Chondrocyte (in vitro differentiated cells): Measurements from ENCODE around the gene FARP1. TPM values are rescaled to one million over a fixed set of nuclear protein-coding genes. Genes with fewer than 3 reads are reported as not detected.

ENCODE experiments used
- DNase-seq: peaks from one replicate; pipeline ENCODE4 v3.0.0; 2021; ENCODE audit warnings: mixed read lengths, low spot score
- H3K27ac Mint-ChIP-seq: one replicate; pipeline ENCODE4 v1.8.0; 2021; ENCODE audit warnings: mild to moderate bottlenecking, moderate library complexity, mixed read lengths; ENCODE audit not compliant: unreplicated experiment
- H3K27me3 Mint-ChIP-seq: 2 replicates; pipeline ENCODE4 v1.8.0; 2021; ENCODE audit warnings: low read depth, mixed read lengths
- H3K36me3 Mint-ChIP-seq: 2 replicates; pipeline ENCODE4 v1.8.0; 2021; ENCODE audit warnings: low read depth, mixed read lengths
- H3K4me1 Mint-ChIP-seq: 2 replicates; pipeline ENCODE4 v1.8.0; 2021; ENCODE audit warnings: low read depth, mild to moderate bottlenecking, mixed read lengths
- H3K4me3 Mint-ChIP-seq: one replicate; pipeline ENCODE4 v1.8.0; 2021; ENCODE audit warnings: mild to moderate bottlenecking, moderate library complexity, mixed read lengths; ENCODE audit not compliant: unreplicated experiment
- H3K9me3 Mint-ChIP-seq: 2 replicates; pipeline ENCODE4 v1.8.0; 2021; ENCODE audit warnings: low read depth, mixed read lengths
- total RNA-seq: library from RNA; stranded (reverse); gene quantifications from 3 replicates; pipeline ENCODE4 v1.2.1, GENCODE V29; 2021
- TF ChIP-seq, protein P1 (sequence below): fragments of 200-600 bp; sonication (generic); IDR thresholded peaks from 2 replicates; pipeline ENCODE4 v1.5.0; 2021; ENCODE audit warnings: antibody characterized with exemption, mild to moderate bottlenecking, moderate library complexity

Gene FARP1
- total RNA-seq, 1 donor from 2014 or later, result 331 TPM

DNA sequence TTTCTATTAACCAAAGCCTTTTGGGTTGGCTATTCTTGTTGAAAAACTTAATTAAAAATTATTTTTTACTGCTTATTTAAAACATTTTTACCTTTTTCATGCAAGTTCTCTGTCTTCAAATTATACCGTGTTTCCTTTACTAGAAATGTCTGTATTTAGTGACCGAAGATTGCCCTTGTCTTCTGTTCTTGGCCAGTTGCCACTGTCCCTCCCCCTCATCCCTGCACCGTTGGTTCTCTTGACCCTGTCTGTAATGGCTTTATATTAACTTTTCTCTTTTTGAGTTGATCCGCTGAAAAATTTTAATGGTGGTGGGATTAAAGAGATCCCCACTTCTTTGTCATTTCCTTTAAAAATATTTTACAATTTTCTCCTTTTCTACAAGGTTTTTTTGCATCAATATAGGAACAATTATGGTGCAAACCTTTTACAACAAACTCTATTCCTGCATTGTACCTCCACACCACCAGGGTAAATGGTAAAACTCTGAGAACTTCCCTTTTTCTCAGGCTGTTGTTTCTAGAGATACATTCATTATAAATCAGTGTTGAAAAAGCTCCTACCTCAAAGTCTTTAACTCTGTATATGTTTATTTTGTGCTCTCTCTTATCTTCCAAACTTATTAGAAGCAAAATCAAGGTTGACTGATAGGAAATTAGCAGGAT, 47.1 kb downstream of the FARP1 start:
- Mint-ChIP-seq H3K4me3 (peak overlapping the region; percentile 5), H3K4me1 (peaks cover 86% of the 10 kb centered on the region), H3K27me3 (no peaks in the 10 kb centered on the region), H3K36me3 (peaks cover 3% of the 10 kb centered on the region), H3K9me3 (no peaks in the 10 kb centered on the region), H3K27ac (peak overlapping the region; percentile 78)
- TF ChIP-seq, protein P1, sequence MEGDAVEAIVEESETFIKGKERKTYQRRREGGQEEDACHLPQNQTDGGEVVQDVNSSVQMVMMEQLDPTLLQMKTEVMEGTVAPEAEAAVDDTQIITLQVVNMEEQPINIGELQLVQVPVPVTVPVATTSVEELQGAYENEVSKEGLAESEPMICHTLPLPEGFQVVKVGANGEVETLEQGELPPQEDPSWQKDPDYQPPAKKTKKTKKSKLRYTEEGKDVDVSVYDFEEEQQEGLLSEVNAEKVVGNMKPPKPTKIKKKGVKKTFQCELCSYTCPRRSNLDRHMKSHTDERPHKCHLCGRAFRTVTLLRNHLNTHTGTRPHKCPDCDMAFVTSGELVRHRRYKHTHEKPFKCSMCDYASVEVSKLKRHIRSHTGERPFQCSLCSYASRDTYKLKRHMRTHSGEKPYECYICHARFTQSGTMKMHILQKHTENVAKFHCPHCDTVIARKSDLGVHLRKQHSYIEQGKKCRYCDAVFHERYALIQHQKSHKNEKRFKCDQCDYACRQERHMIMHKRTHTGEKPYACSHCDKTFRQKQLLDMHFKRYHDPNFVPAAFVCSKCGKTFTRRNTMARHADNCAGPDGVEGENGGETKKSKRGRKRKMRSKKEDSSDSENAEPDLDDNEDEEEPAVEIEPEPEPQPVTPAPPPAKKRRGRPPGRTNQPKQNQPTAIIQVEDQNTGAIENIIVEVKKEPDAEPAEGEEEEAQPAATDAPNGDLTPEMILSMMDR, result peak; percentile 52
- DNase-seq, result no peak

- TF ChIP-seq, protein P1, result no peak
- no peaks in the 10 kb centered on the region for H3K9me3 Mint-ChIP-seq
- peaks cover 3% of the 10 kb centered on the region for H3K36me3 Mint-ChIP-seq
- no peak overlapping the region for H3K4me3 Mint-ChIP-seq
- peaks cover 86% of the 10 kb centered on the region for H3K4me1 Mint-ChIP-seq
- no peaks in the 10 kb centered on the region for H3K27me3 Mint-ChIP-seq
- no peak for DNase-seq
- H3K27ac Mint-ChIP-seq, result peak overlapping the region; percentile 78
Measured at GRCh38 chr13:98190889-98191444, 48.1 kb downstream of the FARP1 start.

GRCh38 chr13:98192008-98192407, 49.1 kb downstream of the FARP1 start:
- DNase-seq, result no peak
- H3K27me3 Mint-ChIP-seq, result no peaks in the 10 kb centered on the region
- H3K4me3 Mint-ChIP-seq, result no peak overlapping the region
- peaks cover 3% of the 10 kb centered on the region for H3K36me3 Mint-ChIP-seq
- TF ChIP-seq, protein P1, result no peak
- peaks cover 86% of the 10 kb centered on the region for H3K4me1 Mint-ChIP-seq
- no peaks in the 10 kb centered on the region for H3K9me3 Mint-ChIP-seq
- peak overlapping the region; percentile 81 for H3K27ac Mint-ChIP-seq

DNA sequence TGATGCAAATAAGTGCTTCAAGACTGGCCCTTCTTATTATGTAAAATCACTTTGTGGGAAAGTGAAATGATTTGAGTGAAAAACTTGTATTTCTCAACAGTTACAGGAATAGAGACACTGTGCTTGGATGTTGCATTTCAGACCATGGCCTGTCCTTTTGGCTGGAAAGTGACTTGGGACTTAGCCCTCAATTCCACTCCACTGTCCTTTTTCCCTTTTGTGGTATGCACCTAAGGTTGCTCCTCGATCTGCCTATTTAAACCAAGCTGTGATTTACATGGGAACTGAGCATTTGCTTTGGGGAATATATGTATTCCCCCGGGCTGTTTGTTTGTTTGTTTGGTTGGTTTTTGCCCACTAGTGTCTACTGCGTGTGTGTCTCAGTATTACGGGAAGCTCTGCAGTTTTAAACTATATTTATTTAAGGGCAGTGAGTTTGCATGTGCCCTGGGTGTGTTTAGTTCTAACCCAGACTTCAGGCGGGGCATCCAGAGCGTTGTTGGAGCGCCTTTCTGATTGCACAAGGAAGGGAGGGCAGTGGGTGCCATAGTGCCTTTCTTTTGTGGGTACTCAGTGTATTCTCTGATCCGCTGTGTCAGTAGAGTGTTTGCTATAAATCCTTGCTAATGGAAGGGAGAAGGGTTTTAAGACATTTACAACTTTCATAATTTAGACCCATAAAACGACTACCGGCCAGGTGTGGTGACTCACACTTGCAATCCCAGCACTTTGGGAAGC, 52.3 kb downstream of the FARP1 start:
- peaks cover 5% of the 10 kb centered on the region for H3K36me3 Mint-ChIP-seq
- peaks cover 69% of the 10 kb centered on the region for H3K4me1 Mint-ChIP-seq
- H3K4me3 Mint-ChIP-seq, result no peak overlapping the region
- H3K27me3 Mint-ChIP-seq, result no peaks in the 10 kb centered on the region
- no peak for DNase-seq
- H3K27ac Mint-ChIP-seq, result peak overlapping the region; percentile 54
- TF ChIP-seq, protein P1, result no peak
- no peaks in the 10 kb centered on the region for H3K9me3 Mint-ChIP-seq

DNA sequence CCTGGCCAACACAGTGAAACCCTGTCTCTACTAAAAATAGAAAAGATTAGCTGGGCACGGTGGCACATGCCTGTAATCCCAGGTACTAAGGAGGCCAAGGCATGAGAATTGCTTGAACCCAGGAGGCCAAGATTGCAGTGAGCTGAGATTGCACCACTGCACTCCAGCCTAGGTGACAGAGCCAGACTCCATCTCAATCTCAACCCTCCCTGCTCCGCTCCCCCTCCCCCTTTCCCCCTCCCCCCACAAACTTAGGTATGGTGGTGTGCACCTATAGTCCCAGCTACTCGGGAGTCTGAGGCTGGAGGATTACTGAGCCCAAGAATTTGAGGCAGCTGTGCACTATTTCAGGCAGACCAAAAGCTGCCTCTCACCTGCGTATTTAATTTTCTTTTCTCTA, 55.8 kb downstream of the FARP1 start:
- no peaks in the 10 kb centered on the region for H3K27me3 Mint-ChIP-seq
- TF ChIP-seq, protein P1, result no peak
- H3K27ac Mint-ChIP-seq, result no peak overlapping the region
- DNase-seq, result no peak
- H3K36me3 Mint-ChIP-seq, result peaks cover 8% of the 10 kb centered on the region
- H3K4me3 Mint-ChIP-seq, result no peak overlapping the region
- no peaks in the 10 kb centered on the region for H3K9me3 Mint-ChIP-seq
- peaks cover 71% of the 10 kb centered on the region for H3K4me1 Mint-ChIP-seq
